WTC11 (cell line): ENCODE data around the gene ADIPOR2. TPM values are rescaled to one million over a fixed set of nuclear protein-coding genes. Genes with fewer than 3 reads are reported as not detected.
A peak's percentile ranks its signal among the peaks of the same experiment; 100 is the strongest.

Source experiments
- ATAC-seq: fragments of 200-7000 bp; cut with Tn5 transposase; 2 replicates; pipeline ENCODE4 v1.10.0; 2021; ENCODE audit warnings: mild to moderate bottlenecking, moderate library complexity
- CTCF ChIA-PET: fragments of 300-600 bp; sonication (Branson Sonifier 250); formaldehyde crosslinking; loops from one replicate; lab custom pipeline; 2021; ENCODE audit warnings: antibody characterized with exemption; lab: Charles Lee
- POLR2A ChIA-PET: fragments of 350-600 bp; sonication (Branson Sonifier 250); formaldehyde crosslinking; loops from one replicate; lab custom pipeline; 2021; ENCODE audit warnings: antibody characterized with exemption; lab: Charles Lee
- DNase-seq: peaks from one replicate; pipeline ENCODE4 v3.0.0; 2021; ENCODE audit warnings: low spot score
- H3K27ac Mint-ChIP-seq: 2 replicates; pipeline ENCODE4 v1.8.0; 2021; ENCODE audit warnings: mixed read lengths
- H3K27me3 Mint-ChIP-seq: 2 replicates; pipeline ENCODE4 v1.8.0; 2021; ENCODE audit warnings: low read depth, mild to moderate bottlenecking, moderate library complexity, mixed read lengths
- H3K36me3 Mint-ChIP-seq: 2 replicates; pipeline ENCODE4 v1.8.0; 2021; ENCODE audit warnings: mixed read lengths
- H3K4me1 Mint-ChIP-seq: 2 replicates; pipeline ENCODE4 v1.8.0; 2022; ENCODE audit warnings: mixed read lengths
- H3K4me3 Mint-ChIP-seq: 2 replicates; pipeline ENCODE4 v1.8.0; 2021; ENCODE audit warnings: mild to moderate bottlenecking, moderate library complexity, mixed read lengths
- H3K9me3 Mint-ChIP-seq: 2 replicates; pipeline ENCODE4 v1.8.0; 2021; ENCODE audit warnings: mixed read lengths
- AR ChIP-seq: fragments of 250-450 bp; sonication (Bioruptor Pico); IDR thresholded peaks from 2 replicates; pipeline ENCODE4 v1.9.0; 2021; ENCODE audit warnings: mild to moderate bottlenecking
- CBFB ChIP-seq: sonication (generic); formaldehyde crosslinking; IDR thresholded peaks from 2 replicates; pipeline ENCODE4 v1.8.1; 2022; ENCODE audit warnings: mild to moderate bottlenecking, low read depth, missing genetic modification reagents
- E2F1 ChIP-seq: sonication (generic); formaldehyde crosslinking; IDR thresholded peaks from 2 replicates; pipeline ENCODE4 v1.8.0; 2022; ENCODE audit warnings: mild to moderate bottlenecking, missing genetic modification reagents
- E2F5 ChIP-seq: sonication (generic); formaldehyde crosslinking; IDR thresholded peaks from 2 replicates; pipeline ENCODE4 v1.8.1; 2022; ENCODE audit warnings: mild to moderate bottlenecking, moderate library complexity, missing genetic modification reagents
- FOXJ3 ChIP-seq: sonication (generic); formaldehyde crosslinking; IDR thresholded peaks from 2 replicates; pipeline ENCODE4 v1.9.0; 2021; ENCODE audit warnings: missing genetic modification reagents, mild to moderate bottlenecking, borderline replicate concordance
- GABPB1 ChIP-seq: sonication (generic); formaldehyde crosslinking; IDR thresholded peaks from 2 replicates; pipeline ENCODE4 v1.8.1; 2023; ENCODE audit warnings: mild to moderate bottlenecking, missing genetic modification reagents
- HMGA2 ChIP-seq: fragments of 250-450 bp; sonication (Bioruptor Pico); IDR thresholded peaks from 2 replicates; pipeline ENCODE4 v1.4.0; 2021; ENCODE audit warnings: mild to moderate bottlenecking, moderate library complexity
- IRF2 ChIP-seq: sonication (generic); formaldehyde crosslinking; IDR thresholded peaks from 2 replicates; pipeline ENCODE4 v1.8.0; 2022; ENCODE audit warnings: low read depth, missing genetic modification reagents, borderline replicate concordance
- MXD4 ChIP-seq: fragments of 250-450 bp; sonication (Bioruptor Pico); IDR thresholded peaks from 2 replicates; pipeline ENCODE4 v1.8.0; 2021; ENCODE audit warnings: mild to moderate bottlenecking, moderate library complexity, borderline replicate concordance
- NFE2L1 ChIP-seq: sonication (generic); formaldehyde crosslinking; IDR thresholded peaks from 2 replicates; pipeline ENCODE4 v1.8.1; 2023; ENCODE audit warnings: missing genetic modification reagents
- NR3C1 ChIP-seq: sonication (generic); formaldehyde crosslinking; conservative IDR thresholded peaks from 2 replicates; pipeline ENCODE4 v1.8.1; 2023; ENCODE audit warnings: low read depth, mild to moderate bottlenecking, missing genetic modification reagents
- PRRX2 ChIP-seq: fragments of 250-450 bp; sonication (Bioruptor Pico); IDR thresholded peaks from 2 replicates; pipeline ENCODE4 v1.8.0; 2021; ENCODE audit warnings: mild to moderate bottlenecking
- SMAD4 ChIP-seq: sonication (generic); formaldehyde crosslinking; IDR thresholded peaks from 2 replicates; pipeline ENCODE4 v1.8.0; 2022; ENCODE audit warnings: mild to moderate bottlenecking, missing genetic modification reagents
- SOX15 ChIP-seq: fragments of 250-450 bp; sonication (Bioruptor Pico); IDR thresholded peaks from 2 replicates; pipeline ENCODE4 v1.9.0; 2021; ENCODE audit warnings: mild to moderate bottlenecking
- ZBTB21 ChIP-seq: sonication (generic); formaldehyde crosslinking; IDR thresholded peaks from 2 replicates; pipeline ENCODE4 v1.8.1; 2023; ENCODE audit warnings: mild to moderate bottlenecking, missing genetic modification reagents, borderline replicate concordance
- ZNF121 ChIP-seq: sonication (generic); formaldehyde crosslinking; IDR thresholded peaks from 2 replicates; pipeline ENCODE4 v1.8.0; 2023; ENCODE audit warnings: missing genetic modification reagents
- total RNA-seq: library from RNA; stranded (reverse); gene quantifications from 3 replicates; pipeline ENCODE4 v1.2.3, GENCODE V29; 2021
- TF ChIP-seq, protein P1 (sequence below): sonication (generic); formaldehyde crosslinking; conservative IDR thresholded peaks from 2 replicates; pipeline ENCODE4 v1.8.1; 2023; ENCODE audit warnings: mild to moderate bottlenecking, low read depth, missing genetic modification reagents, moderate library complexity
- TF ChIP-seq, protein P2 (sequence below): fragments of 200-600 bp; IDR thresholded peaks from 2 replicates; pipeline ENCODE4 v1.8.0; 2022; ENCODE audit warnings: antibody characterized with exemption
- TF ChIP-seq, protein P3 (sequence below): sonication (generic); formaldehyde crosslinking; IDR thresholded peaks from 2 replicates; pipeline ENCODE4 v1.8.1; 2023; ENCODE audit warnings: mild to moderate bottlenecking, missing genetic modification reagents

The ADIPOR2 gene
- total RNA-seq, 1 experiment from 2014 or later, result 38.4 TPM

DNA sequence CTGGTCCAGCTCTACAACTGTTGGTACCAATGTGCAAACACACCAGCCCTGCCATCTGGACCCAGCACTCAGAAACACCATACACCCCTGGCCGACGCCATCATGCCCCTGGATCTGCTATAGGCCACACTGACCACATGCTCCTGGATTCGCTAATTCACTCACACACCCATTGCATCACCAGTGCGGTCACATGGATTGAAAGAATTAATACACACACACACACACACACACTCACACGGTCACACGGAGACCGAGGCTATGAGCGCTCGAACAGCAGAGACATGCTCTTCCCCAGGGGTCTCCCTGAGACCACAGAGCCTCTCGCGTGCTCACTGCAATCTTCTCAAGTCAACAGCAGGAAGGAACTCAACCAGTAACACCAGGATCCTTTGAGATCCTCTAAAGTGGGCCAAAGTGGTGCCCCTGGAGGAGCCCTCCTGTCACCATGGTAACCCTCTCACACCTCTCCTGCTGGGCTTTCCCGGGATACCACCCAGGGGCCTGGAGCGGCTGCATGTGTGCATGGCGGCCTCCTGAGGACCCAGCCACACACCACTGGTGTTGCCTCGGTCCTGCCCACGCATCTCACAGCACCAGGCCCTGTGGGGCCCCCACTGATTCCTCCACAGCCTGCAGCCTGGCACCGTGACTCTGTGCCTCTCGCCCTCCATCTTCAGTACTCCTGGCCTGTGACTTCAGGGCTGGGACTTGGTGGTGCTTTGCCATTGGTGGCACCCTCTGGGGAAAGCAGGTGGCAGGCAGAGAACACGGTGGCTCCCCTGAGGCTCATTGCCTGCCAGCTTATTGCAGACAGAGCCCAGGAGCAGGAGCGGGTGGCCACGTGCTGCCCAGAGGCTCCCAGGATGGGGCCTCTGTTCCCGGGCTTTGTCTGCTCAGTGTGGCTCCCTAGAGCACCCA, 144.6 kb downstream of the ADIPOR2 start (continued):
- TF ChIP-seq, protein P1, sequence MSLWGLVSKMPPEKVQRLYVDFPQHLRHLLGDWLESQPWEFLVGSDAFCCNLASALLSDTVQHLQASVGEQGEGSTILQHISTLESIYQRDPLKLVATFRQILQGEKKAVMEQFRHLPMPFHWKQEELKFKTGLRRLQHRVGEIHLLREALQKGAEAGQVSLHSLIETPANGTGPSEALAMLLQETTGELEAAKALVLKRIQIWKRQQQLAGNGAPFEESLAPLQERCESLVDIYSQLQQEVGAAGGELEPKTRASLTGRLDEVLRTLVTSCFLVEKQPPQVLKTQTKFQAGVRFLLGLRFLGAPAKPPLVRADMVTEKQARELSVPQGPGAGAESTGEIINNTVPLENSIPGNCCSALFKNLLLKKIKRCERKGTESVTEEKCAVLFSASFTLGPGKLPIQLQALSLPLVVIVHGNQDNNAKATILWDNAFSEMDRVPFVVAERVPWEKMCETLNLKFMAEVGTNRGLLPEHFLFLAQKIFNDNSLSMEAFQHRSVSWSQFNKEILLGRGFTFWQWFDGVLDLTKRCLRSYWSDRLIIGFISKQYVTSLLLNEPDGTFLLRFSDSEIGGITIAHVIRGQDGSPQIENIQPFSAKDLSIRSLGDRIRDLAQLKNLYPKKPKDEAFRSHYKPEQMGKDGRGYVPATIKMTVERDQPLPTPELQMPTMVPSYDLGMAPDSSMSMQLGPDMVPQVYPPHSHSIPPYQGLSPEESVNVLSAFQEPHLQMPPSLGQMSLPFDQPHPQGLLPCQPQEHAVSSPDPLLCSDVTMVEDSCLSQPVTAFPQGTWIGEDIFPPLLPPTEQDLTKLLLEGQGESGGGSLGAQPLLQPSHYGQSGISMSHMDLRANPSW (CRISPR knock-in tag), result no peak
- no peak for TF ChIP-seq CBFB (CRISPR knock-in tag)
- TF ChIP-seq, protein P2, sequence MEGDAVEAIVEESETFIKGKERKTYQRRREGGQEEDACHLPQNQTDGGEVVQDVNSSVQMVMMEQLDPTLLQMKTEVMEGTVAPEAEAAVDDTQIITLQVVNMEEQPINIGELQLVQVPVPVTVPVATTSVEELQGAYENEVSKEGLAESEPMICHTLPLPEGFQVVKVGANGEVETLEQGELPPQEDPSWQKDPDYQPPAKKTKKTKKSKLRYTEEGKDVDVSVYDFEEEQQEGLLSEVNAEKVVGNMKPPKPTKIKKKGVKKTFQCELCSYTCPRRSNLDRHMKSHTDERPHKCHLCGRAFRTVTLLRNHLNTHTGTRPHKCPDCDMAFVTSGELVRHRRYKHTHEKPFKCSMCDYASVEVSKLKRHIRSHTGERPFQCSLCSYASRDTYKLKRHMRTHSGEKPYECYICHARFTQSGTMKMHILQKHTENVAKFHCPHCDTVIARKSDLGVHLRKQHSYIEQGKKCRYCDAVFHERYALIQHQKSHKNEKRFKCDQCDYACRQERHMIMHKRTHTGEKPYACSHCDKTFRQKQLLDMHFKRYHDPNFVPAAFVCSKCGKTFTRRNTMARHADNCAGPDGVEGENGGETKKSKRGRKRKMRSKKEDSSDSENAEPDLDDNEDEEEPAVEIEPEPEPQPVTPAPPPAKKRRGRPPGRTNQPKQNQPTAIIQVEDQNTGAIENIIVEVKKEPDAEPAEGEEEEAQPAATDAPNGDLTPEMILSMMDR, result no peak
- TF ChIP-seq ZBTB21 (CRISPR knock-in tag), result no peak
- TF ChIP-seq E2F5 (CRISPR knock-in tag), result no peak
- no peak for TF ChIP-seq MXD4 (CRISPR knock-in tag)
- no peak for TF ChIP-seq NR3C1
- no peak for TF ChIP-seq HMGA2 (CRISPR knock-in tag)

DNA sequence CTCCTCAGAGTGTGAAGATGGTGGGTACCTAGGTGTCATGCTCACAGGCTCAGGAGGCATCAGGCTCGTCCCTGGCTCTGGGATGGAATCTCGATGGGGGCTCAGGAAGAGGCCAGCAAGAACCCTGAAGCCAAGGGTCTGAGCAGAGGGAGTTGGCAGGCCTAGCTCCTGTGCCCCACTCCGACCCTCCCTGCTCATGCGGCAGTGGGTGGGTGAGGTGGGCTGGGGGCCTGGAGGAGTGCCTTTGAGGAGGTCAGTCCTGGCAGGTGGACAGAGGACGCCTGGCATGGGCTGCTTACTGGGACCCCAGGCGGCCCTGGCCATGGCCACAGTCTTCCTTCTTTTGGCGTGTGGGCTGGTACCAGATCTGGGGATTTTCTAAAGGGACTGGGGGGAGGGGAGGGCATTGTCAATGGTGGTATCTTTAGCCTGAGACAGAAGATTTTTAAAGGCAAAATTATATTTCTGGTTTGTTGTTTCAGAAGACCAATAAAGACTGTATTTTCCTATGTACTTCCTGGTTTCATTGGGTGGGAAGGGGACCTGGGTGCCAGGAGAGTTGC, 145.5 kb downstream of the ADIPOR2 start:
- peaks cover 21% of the 10 kb centered on the region for H3K4me1 Mint-ChIP-seq
- ChIA-PET CTCF (interaction anchor here (0.5 to 1.2 kb wide), 2 partner anchors 86 to 183 kb away, joined by 3 to 4 read pairs; no protein-coding TSS in a partner anchor), POLR2A (interaction anchor here (0.5 kb wide), 1 partner anchor 69 kb away, joined by 3 read pairs; no protein-coding TSS in a partner anchor)

GRCh38 chr12:1836854-1837421, 146.1 kb downstream of the ADIPOR2 start:
- Mint-ChIP-seq H3K27me3 (no peaks in the 10 kb centered on the region), H3K4me1 (peaks cover 23% of the 10 kb centered on the region), H3K27ac (no peak overlapping the region), H3K36me3 (no peaks in the 10 kb centered on the region), H3K9me3 (no peaks in the 10 kb centered on the region), H3K4me3 (no peak overlapping the region)
- DNase-seq (no peak), ATAC-seq (peak; percentile 46)
- ChIA-PET CTCF (interaction anchor here (0.5 to 1.2 kb wide), 3 partner anchors 85 to 184 kb away, joined by 3 to 4 read pairs (median 3); no protein-coding TSS in a partner anchor), POLR2A (interaction anchor here (0.5 kb wide), 1 partner anchor 70 kb away, joined by 3 read pairs; no protein-coding TSS in a partner anchor)
- TF ChIP-seq, protein P3, sequence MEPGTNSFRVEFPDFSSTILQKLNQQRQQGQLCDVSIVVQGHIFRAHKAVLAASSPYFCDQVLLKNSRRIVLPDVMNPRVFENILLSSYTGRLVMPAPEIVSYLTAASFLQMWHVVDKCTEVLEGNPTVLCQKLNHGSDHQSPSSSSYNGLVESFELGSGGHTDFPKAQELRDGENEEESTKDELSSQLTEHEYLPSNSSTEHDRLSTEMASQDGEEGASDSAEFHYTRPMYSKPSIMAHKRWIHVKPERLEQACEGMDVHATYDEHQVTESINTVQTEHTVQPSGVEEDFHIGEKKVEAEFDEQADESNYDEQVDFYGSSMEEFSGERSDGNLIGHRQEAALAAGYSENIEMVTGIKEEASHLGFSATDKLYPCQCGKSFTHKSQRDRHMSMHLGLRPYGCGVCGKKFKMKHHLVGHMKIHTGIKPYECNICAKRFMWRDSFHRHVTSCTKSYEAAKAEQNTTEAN (CRISPR knock-in tag), result no peak
- TF ChIP-seq SOX15 (CRISPR knock-in tag) (no peak), AR (CRISPR knock-in tag) (no peak), FOXJ3 (no peak), IRF2 (no peak), NFE2L1 (CRISPR knock-in tag) (no peak)

More for the DNA sequence above, 145.5 kb downstream of the ADIPOR2 start:
- DNase-seq (no peak), ATAC-seq (no peak)
- H3K27ac Mint-ChIP-seq, result no peak overlapping the region
- no peaks in the 10 kb centered on the region for H3K36me3 Mint-ChIP-seq
- no peak overlapping the region for H3K4me3 Mint-ChIP-seq
- H3K9me3 Mint-ChIP-seq, result no peaks in the 10 kb centered on the region
- TF ChIP-seq GABPB1 (CRISPR knock-in tag), result no peak
- no peak for TF ChIP-seq ZNF121 (CRISPR knock-in tag)
- no peak for TF ChIP-seq NR3C1
- TF ChIP-seq SMAD4 (CRISPR knock-in tag), result no peak
- no peak for TF ChIP-seq E2F1 (CRISPR knock-in tag)
- TF ChIP-seq PRRX2 (CRISPR knock-in tag), result no peak
- TF ChIP-seq, all 79 proteins: peak for 0
- no peaks in the 10 kb centered on the region for H3K27me3 Mint-ChIP-seq
